ENCODE data around the gene HEMK1. TPM values are rescaled to one million over a fixed set of nuclear protein-coding genes. Genes with fewer than 3 reads are reported as not detected.

Gene HEMK1
- total RNA-seq, 2 experiments from 2014 or later = 97.1 to 101 TPM

DNA sequence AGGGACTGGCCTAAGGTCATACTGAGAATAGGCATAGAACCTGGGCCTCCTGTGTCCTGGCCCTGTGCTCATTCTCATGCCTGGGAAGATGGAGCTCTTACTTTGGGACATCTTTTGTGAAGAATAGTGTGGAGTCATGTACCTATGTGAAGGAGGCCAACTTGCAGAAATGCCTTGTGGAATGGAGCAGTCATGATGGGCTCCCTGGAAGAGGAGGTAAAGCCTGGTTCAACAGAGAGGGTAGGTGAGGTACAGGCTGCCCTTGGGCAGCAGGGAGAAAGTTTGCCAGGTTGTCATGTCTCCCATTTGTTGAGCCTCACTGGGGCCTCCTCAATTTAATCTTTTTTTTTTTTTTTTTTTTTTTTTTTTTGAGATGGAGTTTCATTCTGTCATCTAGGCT, 65.7 kb downstream of the HEMK1 start:
- Mint-ChIP-seq H3K9me3 (no peaks in the 10 kb centered on the region), H3K27me3 (no peaks in the 10 kb centered on the region), H3K4me3 (no peak overlapping the region), H3K27ac (peak overlapping the region; percentile 13), H3K4me1 (ENCODE audit: low read depth) (peaks cover 84% of the 10 kb centered on the region), H3K36me3 (ENCODE audit: low read depth) (peaks cover 59% of the 10 kb centered on the region)
- ChIA-PET POLR2A (interaction anchor here (0.9 to 2.7 kb wide), 5 partner anchors 11 to 22 kb away, joined by 3 to 14 read pairs (median 5); no protein-coding TSS in a partner anchor), CTCF (interaction anchor here (2.6 to 8.5 kb wide), 3 partner anchors 16 to 19 kb away, joined by 10 to 47 read pairs (median 15); no protein-coding TSS in a partner anchor)
- ATAC-seq (no peak), DNase-seq (no peak)
- TF ChIP-seq, protein P1, sequence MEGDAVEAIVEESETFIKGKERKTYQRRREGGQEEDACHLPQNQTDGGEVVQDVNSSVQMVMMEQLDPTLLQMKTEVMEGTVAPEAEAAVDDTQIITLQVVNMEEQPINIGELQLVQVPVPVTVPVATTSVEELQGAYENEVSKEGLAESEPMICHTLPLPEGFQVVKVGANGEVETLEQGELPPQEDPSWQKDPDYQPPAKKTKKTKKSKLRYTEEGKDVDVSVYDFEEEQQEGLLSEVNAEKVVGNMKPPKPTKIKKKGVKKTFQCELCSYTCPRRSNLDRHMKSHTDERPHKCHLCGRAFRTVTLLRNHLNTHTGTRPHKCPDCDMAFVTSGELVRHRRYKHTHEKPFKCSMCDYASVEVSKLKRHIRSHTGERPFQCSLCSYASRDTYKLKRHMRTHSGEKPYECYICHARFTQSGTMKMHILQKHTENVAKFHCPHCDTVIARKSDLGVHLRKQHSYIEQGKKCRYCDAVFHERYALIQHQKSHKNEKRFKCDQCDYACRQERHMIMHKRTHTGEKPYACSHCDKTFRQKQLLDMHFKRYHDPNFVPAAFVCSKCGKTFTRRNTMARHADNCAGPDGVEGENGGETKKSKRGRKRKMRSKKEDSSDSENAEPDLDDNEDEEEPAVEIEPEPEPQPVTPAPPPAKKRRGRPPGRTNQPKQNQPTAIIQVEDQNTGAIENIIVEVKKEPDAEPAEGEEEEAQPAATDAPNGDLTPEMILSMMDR (IDR thresholded peaks at IDR 0.05) = no peak
- intact Hi-C loops (cut with micrococcal nuclease) = no loop called here

DNA sequence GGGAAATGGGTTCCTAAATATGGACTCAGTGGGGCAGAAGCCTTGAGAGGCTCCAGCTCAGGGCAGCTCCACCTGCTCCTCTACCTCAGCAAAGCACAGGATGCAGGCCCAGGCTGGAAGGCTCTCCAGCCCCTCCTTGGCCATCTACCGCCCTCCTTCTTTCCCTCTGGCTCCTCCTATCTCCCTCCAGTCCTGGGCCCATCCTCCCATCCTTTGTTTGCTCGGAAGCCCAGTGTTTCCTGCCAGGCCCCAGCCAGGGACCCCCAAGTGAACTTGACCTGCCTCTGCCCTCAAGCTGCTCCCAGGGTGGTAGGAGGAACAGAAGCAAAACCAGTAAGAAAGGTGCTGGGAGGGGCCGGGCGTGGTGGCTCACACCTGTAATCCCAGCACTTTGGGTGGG, 67.7 kb downstream of the HEMK1 start:
- Mint-ChIP-seq H3K4me3 (no peak overlapping the region), H3K4me1 (ENCODE audit: low read depth) (peaks cover 68% of the 10 kb centered on the region), H3K36me3 (ENCODE audit: low read depth) (peaks cover 58% of the 10 kb centered on the region), H3K27ac (peak overlapping the region; percentile 22), H3K27me3 (no peaks in the 10 kb centered on the region), H3K9me3 (no peaks in the 10 kb centered on the region)
- POLR2A ChIA-PET = interaction anchor here (0.8 to 1.6 kb wide), 3 partner anchors 12 to 18 kb away, joined by 3 to 5 read pairs (median 3); no protein-coding TSS in a partner anchor
- DNase-seq (no peak), ATAC-seq (no peak)
- intact Hi-C loops (cut with micrococcal nuclease) = no loop called here
- TF ChIP-seq, protein P1 (IDR thresholded peaks at IDR 0.05) = no peak
- CTCF ChIA-PET = interaction anchor here (1.2 to 8.5 kb wide), 3 partner anchors 9 to 95 kb away, joined by 3 to 47 read pairs (median 4); no protein-coding TSS in a partner anchor

DNA sequence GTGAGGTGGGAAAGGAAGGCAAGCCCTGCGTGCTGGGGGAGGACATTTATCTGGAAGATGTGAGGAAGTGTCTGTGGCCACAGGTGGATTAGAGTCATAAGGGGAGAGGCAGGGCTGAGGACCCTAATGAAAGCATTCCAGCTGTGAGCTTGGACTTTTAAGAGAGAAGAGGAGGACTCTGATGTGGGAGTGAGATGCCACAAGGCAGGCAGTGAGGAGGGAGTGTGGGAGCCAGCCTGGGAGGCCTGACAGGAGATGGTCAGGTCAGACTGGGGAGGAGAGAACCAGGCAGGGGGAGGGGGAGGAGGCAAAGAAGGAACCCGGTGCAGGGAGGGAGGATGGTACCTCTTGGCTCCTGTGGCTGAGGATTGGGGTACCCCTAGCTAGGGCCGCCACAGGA, 68.6 kb downstream of the HEMK1 start:
- peaks cover 58% of the 10 kb centered on the region for H3K4me1 Mint-ChIP-seq (ENCODE audit: low read depth)
- peak overlapping the region; percentile 22 for H3K27ac Mint-ChIP-seq
- H3K27me3 Mint-ChIP-seq = no peaks in the 10 kb centered on the region
- peaks cover 55% of the 10 kb centered on the region for H3K36me3 Mint-ChIP-seq (ENCODE audit: low read depth)
- H3K9me3 Mint-ChIP-seq = no peaks in the 10 kb centered on the region
- no peak for ATAC-seq
- CTCF ChIA-PET = interaction anchor here (1.6 to 8.5 kb wide), 2 partner anchors 15 to 22 kb away, joined by 3 to 47 read pairs; no protein-coding TSS in a partner anchor
- intact Hi-C loops (cut with micrococcal nuclease) = no loop called here
- TF ChIP-seq, protein P1 (IDR thresholded peaks at IDR 0.05) = no peak
- POLR2A ChIA-PET = interaction anchor here (0.8 to 1.6 kb wide), 3 partner anchors 13 to 19 kb away, joined by 3 to 5 read pairs (median 4); no protein-coding TSS in a partner anchor
- no peak overlapping the region for H3K4me3 Mint-ChIP-seq
- DNase-seq = no peak

DNA sequence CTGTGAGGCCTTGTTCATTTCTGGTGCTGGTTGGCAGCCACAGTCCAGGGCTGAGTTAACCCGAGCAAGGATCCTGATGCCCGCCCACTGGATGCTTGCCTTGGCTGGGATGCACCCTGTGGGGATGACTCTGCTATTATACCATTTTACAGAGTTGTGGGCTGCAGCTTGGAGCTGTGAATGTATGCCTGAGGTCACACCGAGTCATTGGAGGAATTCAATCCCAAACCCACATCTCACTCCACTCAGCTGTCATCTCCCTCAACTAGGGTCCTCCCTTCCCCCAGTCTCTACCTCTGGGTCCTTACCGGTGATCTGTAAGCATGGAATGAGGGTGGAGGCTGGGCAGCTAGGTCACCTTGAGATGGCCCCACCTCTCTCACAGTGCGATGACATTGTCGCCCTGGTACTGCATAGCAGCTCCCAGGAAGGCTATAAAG, 69.8 kb downstream of the HEMK1 start:
- intact Hi-C loops (cut with micrococcal nuclease) = no loop called here
- DNase-seq (no peak), ATAC-seq (no peak)
- Mint-ChIP-seq H3K27ac (peak overlapping the region; percentile 73), H3K27me3 (no peaks in the 10 kb centered on the region), H3K4me3 (no peak overlapping the region), H3K36me3 (ENCODE audit: low read depth) (peaks cover 55% of the 10 kb centered on the region), H3K9me3 (no peaks in the 10 kb centered on the region), H3K4me1 (ENCODE audit: low read depth) (peaks cover 47% of the 10 kb centered on the region)
- POLR2A ChIA-PET = interaction anchor here (0.5 to 1.2 kb wide), 2 partner anchors 14 to 112 kb away, joined by 3 read pairs; no protein-coding TSS in a partner anchor
- CTCF ChIA-PET = interaction anchor here (0.9 to 8.5 kb wide), 4 partner anchors 8 to 23 kb away, joined by 3 to 47 read pairs (median 4); no protein-coding TSS in a partner anchor
- TF ChIP-seq, protein P1 (IDR thresholded peaks at IDR 0.05) = no peak

DNA sequence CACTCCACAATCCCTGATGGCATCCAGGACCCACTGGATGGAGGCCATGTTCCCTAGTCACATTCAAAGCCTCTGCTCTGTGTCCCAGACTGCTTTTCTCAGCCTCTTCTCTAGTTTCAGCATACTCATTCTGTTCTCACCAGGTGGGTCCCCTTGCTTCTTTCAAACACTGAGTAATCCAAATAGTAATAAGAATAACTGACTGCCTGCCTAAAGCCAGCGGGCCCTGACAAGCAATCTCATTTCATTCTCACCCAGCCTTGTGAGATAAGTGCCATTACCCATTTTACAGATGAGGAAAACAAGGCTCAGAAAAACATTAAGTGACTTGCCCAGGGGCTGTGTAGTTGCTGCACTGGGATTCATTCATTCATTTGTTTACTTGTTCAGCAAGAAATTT, 73.1 kb downstream of the HEMK1 start:
- Mint-ChIP-seq H3K27ac (no peak overlapping the region), H3K27me3 (no peaks in the 10 kb centered on the region), H3K9me3 (no peaks in the 10 kb centered on the region), H3K36me3 (ENCODE audit: low read depth) (peaks cover 56% of the 10 kb centered on the region), H3K4me3 (no peak overlapping the region), H3K4me1 (ENCODE audit: low read depth) (peaks cover 24% of the 10 kb centered on the region)
- intact Hi-C loops (cut with micrococcal nuclease) = no loop called here
- CTCF ChIA-PET = interaction anchor here (2.9 kb wide), 1 partner anchor 26 kb away, joined by 10 read pairs; the partner anchor contains the start of gene MAPKAPK3
- POLR2A ChIA-PET = interaction anchor here (0.6 kb wide), 1 partner anchor 288 kb away, joined by 3 read pairs; no protein-coding TSS in a partner anchor
- TF ChIP-seq, protein P1 (IDR thresholded peaks at IDR 0.05) = no peak
- peak; percentile 17 for ATAC-seq
- DNase-seq = no peak
